HT-29 (cell line): ENCODE results near the gene TMPRSS11A. TPM values are rescaled to one million over a fixed set of nuclear protein-coding genes. Genes with fewer than 3 reads are reported as not detected.
A peak's percentile ranks its signal among the peaks of the same experiment; 100 is the strongest.

Experiments used
- DNase-seq: peaks from one replicate; pipeline ENCODE4 v3.0.0-alpha.2; 2015; ENCODE audit warnings: low spot score
- total RNA-seq: library from RNA; depleted of rRNA; stranded (reverse); fragments of >200 nt; shearing (Covaris generic); gene quantifications from 2 replicates; pipeline ENCODE4 v1.2.3, GENCODE V29; 2014

Gene TMPRSS11A
- total RNA-seq, 1 experiment from 2014 or later = not detected

DNA sequence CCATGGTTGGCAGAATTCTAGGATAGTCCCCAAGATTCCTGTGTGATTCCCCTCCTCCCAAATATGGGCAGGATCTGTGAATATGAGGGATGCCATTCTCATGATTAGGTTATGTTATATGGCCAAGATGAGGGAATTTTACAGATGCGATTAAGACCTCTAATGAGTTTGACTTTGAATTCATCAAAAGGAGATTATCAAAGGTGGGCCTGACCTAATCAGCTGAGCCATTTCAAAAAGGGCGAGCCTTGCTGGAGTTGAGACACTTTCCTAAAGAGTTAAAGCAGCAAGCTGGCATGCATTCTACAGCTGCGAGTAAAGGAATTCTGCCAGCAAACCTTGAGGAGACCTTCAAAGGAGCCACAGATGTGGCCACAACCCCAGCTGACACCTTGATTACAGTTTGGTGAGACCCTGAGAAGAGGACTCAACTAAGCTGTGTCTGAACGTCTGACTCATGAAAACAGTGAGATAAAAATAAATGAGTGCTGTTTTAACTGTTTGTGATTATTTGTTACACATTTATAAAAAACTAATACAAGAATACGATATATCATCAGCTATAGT lies 47.8 kb downstream of the TMPRSS11A start:
- no peak for DNase-seq

DNA sequence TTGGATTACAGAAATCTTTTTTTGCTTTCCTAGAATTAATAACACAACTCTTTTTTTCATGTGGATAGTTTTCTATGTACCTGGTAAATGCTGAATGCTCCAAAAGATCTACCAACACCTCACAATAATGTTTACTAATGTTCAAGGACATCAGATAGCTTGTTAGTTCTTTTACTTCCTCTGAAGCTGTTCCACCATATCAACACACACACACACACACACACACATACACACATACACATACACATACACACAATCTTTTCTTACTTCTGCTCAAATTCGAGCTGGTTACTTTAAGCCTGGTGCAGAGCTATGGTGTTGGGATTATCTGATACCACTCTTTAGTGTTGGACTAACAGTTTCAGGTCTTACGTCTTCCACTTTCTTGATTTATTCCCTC lies 51.2 kb downstream of the TMPRSS11A start:
- DNase-seq = no peak

DNA sequence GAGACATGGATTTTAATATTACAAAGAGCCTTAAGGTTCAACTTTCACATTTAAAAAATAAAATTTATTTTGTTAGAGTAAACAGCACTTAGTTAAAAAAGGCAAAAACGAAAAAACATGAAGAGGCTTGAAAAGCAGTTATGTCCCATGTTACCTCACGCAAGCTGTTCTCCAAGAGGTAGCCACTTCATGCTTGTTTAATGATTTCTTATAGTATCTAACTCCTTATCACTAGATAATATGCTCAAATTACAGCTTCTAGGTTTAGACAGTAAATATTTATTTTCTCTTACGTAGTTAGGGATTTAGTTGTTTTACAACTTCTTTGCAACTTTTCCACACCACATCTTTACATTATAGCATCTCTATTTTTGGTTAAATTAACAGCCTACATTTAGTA lies 51.7 kb downstream of the TMPRSS11A start:
- no peak for DNase-seq

DNA sequence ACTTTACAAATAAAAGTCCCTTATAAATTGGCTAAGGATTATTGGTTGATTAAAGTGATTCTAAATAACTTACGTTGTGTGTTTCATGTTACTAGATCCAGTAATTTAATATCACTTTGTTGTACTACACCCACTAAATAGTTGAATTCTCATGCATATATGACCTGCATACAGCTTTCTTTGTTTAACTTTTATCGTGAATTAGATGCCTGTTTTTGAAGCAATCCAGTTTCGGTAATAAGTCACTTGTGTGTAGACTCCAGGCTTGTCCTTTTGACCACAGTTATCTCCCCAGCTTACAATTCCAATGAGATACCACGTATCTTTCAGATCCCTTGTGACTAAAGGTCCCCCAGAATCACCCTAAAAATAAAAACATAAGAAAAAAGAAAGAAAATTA lies 52.2 kb downstream of the TMPRSS11A start:
- no peak for DNase-seq

DNA sequence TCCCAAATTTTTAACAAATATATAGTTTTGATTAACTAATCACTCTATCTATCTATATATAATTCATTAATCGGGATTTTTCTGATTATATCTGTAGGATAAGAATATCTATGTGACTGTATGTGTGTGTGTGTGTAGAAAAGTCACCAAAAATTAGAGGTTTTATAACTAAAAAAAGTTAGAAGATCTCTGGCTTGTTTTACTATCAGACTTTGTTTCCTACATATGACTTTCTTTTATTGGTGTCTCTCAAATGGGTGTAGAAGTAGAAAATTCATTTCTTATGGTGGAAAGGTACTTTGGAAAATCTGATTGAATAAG lies 52.7 kb downstream of the TMPRSS11A start:
- DNase-seq = no peak

DNA sequence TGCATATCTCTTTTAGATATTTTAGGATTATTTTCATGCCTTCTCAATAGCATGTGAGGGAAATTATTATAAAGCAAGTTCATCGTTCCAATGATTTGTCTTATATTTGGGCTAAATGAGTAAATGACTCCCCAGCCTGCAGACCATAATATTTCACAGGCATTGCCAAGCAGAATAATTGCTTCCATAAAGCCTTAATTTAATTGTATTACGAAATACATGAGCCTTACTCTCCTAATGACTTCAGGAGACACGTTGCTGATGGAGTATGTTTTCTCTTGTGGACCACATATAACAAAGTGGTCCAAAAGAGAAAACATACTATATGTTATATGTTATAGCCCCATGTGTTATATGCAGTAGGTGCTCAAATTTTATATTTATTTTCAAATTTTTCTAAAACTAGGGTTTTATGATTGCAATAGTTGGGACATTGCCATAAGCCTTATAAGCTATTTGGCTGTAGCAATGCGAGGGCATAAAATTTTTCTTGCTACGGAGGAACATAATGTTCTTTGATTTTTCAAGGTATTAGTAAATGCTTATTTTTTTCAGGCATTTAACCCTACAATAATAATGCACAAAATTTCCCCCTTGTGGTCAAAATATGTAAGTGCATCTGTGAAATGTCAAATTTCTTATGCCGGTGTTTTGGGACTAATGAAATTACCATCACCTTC lies 53.2 kb downstream of the TMPRSS11A start:
- DNase-seq = peak; percentile 23

DNA sequence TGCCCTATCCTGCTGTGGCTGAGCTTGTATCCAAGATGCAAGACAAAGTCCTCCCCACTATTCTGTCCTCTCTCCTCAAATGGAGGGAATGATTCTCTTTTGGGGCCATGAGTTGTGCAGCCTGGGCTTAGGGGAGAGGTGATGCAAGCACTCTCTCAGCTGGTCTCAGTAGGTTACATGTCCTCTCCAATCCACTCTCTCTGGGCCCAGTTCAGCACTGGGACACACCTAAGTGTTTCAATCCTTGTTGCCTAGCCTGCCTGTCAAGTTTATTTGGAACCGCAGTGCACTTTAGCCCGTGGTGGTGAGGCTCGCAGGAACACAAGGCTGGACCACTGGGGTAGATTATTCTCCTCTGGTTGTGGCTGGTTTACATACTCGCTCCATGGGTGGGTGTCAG lies 55.6 kb downstream of the TMPRSS11A start:
- DNase-seq = no peak

DNA sequence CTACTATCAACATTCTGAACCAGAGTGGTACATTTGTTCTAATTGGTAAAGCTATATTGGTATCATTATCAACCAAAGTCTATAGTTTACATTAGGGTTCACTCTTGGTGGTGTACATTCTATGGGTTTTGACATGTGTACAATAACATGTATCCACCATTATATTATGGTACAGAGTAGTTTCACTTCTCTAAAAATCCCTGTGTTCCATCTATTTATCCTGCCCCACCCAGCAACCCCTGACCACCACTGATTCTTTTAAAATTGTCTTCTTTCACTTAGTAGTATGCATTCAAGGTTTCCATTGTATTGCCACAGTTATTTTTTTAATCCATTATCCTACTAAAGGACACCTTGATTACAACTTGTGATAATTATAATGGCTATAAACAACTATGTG lies 64.2 kb downstream of the TMPRSS11A start:
- DNase-seq = no peak

DNA sequence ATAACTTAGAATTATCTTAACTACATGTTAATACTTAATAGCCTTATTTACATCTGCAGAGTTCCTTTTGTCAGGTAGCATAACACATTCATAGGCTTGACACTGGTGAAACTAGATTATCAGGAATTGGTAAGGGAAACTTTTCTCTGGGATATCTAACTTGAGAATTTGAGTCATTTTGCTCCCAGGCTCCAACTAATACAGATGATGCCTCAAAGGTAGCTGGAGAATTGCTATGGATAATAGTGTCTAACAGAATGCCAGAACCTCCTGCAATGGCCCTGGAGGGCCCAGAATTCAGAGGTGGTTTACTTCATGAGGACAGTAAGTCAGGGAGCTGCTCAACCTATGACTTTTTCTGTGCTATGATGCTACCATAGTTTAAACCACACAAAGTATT lies 65.6 kb downstream of the TMPRSS11A start:
- no peak for DNase-seq

DNA sequence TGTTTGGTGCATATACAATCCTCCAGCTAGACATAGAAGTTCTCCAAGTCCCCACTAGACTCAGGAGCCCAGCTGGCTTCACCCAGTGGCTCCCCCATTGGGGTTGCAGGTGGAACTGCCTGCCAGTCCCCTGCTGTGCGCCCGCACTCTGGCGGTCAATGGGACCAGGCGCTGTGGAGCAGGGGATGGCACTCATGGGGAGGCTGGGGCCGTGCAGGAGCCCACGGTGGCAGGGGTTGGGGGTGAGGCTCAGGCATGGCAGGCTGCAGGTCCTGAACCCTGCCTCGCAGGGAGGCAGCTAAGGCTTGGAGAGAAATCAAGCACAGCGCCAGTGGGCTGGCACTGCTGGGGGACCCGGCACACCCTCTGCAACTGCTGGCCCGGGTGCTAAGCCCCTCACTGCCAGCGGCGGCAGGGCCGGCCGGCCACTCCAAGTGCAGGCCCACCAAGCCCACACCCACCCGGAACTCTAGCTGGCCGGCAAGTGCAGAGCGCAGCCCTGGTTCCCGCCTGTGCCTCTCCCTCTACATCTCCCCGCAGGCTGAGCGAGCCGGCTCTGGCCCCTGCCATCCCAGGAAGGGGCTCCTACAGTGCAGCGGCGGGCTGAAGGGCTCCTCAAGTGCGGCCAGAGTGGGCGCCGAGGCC lies 66.8 kb downstream of the TMPRSS11A start:
- DNase-seq = no peak

DNA sequence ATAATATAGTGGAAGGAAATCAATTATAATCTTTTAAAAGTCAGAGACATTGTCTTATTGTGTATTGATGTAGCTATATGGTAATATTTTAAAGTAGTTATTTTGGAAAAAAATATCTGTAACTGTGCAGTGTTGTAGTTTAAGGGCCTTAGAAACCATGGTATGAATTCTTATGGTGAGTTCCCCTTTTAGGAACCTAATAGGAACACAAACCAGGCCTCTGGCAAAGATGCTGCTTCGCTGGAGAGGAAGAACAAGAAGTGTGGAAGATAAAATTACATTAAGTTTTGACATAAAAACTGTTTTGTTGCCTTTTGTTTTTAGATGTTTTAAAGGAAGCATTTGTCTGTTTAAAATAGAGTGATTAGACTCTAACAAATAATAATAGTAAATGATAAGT lies 68.6 kb downstream of the TMPRSS11A start:
- no peak for DNase-seq

DNA sequence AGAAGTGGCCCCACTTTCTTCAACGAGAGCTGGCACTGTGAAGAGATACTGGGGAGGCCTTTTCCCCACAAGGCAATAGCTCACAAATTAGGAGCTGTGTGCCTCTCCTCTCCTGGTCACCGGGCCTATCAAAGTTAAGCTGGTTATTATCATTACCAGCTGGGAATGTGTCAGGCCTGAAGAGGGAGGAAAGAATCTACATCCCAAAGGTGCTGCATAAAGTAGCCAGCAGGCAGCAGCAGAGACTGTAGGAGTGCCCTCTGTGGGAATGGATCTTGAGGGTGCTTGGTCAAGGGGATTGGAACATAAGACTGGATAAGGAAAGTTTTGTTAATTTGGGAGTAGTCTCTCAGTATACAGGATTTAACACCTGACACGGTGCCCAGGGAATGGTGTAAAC lies 70.4 kb downstream of the TMPRSS11A start:
- DNase-seq = no peak

DNA sequence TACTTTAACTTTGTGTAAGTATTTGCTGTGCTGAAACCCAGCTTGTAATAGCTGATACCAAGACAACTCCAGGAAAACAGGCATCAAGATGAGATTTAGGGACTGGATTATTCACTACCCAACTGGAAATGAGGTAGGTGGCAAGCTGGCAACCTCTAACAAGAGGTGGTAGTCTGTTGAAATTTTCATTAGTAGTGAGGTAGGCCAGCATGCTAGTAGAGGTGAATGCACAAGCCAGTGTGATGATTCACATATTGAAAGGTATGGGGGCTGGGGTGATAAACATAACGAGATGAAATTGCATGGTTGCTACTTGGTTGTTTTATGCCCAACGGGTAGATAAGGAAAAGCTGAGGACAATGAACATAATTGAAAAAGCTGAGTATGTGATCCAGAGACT lies 71.0 kb downstream of the TMPRSS11A start:
- no peak for DNase-seq

DNA sequence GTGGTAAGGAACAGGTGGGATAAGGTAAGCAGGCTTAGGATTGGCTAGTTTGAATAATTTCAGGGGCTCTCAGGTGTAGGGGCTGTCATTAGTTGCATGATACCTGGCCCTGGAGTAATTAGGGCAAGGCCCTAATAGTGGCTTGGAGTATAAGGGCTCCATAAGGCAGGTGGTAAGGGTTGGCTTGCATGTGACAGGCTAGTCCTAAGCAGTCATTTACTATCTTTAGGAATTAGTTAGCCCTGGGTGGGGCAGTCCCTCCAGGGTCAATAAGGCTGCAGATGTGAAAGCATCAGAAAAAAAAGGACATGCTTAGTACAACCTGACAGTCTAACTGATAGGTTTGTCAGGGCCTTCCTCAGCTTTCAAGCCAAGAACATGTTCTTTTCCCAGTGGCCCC lies 71.6 kb downstream of the TMPRSS11A start:
- DNase-seq = no peak

DNA sequence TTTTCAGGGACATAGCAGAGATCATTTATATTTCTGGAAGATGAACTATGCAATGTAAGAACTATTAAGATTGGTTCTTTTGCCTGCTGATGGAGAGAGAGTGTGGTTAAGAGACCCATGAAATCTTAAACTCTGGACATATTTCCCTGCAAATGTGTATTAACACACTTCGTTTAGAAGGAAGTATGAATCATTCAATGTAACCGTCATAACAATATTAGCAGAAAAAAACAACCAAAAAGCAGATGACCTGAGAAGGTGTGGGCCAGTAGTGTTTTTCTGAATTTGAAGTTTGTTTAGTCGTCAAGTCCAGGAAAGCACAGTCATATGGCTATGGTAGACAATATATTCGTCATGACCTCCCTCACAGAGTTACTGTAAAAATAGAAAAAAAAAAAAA lies 77.0 kb downstream of the TMPRSS11A start:
- no peak for DNase-seq

DNA sequence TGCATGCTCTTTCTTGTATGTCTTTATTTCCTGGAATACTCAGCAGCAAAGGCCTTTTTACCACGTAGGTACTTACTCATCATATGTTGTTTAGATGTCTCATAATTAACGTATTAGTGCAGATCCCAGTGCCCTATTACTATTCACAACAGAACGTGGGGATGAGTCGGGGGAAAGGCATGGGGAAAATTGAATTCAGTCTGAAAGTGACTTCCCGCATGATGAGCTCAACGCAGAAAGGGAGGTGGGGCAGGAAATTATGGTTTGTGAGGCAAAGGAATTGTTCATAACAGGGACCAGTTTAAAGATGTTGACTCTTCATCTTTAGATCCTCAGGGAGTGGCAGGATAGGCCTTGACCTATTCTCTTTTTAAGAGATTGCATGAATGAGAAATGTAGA lies 77.5 kb downstream of the TMPRSS11A start:
- no peak for DNase-seq

DNA sequence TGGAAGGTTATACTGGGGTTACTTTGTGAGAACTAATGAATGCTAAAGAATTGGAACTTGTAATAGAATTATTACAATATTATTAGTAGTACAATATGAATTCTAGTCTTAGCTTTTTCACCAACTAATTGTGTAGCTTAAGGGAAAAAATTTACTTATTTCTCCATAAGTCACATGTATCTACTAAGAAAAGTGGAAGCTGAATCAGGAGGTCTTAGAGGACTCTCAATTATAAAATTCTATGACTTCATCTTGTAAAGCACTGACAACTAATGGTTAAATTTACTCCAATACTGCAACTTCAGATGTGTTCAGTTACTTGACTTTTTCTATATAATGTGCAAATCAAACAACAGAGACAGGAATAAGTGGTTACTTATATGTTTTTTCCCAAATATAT lies 78.6 kb downstream of the TMPRSS11A start:
- no peak for DNase-seq

DNA sequence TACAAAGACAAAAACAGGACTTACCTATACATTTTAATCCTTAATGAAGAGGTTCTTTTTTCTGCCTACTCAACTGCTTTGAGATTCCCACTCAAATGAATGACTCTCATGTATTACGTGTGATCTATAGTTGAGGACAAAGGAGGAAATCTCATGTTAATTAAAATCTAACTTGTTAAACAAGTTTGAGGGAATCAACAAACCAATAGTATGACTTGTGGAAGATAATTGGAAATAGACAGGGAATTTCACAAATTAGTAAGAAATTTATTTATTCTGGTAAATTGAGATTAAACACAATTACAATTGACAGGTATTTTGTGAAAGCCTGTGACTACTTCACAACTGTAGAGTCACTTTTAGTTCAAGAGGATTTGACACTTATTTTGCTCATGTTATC lies 79.4 kb downstream of the TMPRSS11A start, which contains the start of gene TMPRSS11D:
TMPRSS11D (minus strand) TSS at position 101 of the 400 bp plus-strand sequence; CDS start at position 32, 69 bp downstream.
- no peak for DNase-seq

DNA sequence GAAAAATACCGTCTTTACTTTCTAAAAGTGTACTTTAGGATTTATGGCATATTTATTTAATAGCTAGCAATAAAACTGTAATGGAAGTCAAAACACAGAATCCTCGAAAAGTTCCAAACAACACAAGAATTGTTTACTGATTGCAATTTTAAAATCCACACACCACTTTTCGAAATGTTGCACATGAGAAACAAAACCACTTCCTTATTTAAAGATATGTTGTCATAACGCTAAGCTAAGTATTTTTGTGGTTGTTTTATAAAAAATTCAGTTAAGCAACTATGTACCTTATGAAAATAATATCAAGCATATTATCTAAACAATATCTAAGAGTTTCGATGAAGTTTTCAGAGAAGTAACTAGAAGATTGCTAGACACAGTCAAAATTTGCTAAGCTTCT lies 79.8 kb downstream of the TMPRSS11A start:
- DNase-seq = no peak

DNA sequence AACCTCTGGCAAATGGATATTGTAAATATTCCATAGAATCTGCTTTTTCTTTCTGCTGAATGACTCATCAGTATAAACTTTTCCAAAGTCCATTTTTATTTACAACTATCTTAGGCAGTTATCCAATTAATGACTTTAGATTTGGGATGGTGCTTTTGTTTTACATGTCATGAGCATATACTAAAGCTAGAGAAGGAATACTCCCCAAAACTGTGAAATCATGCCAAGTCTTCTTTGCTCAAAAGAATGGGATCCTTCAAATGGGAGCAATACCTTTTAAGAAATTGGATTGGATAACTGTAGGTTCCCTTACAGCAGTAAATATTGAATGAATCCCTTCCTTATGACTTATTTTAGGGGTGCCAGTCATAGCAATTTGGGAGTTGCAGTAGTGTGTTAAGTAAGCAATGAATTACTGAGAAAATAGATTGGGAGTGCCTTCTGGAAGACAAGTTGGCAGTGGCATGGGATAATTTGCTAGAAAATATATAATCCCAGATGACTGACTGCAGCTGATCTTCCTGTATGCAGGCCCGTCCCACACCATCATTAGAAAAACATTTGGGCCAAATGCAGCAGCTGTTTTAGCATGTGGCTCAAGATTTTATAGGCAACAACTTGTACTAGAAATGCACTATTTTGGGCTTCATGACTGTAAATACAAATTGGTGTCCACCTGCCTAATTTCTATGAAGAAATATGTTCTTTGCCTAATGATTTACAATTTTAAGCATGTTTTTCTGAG lies 82.3 kb downstream of the TMPRSS11A start:
- no peak for DNase-seq

DNA sequence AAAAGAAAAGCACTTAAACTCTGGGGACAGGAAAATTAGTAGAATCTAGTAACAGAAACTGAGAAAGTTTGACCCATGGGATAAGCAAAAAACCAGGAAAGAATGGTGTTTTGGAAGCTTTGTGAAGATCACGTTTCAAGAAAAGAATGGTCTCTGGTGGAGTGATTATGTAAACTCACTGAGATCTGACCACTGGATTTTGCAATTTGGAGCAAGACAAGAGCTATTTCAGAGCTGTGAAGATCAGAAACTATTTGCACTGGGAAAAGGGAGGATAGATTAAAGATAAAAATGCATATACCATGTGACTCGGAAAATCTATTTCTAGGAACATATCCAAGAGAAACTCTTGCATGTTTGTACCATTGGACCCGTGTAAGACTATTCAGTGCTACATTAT lies 83.8 kb downstream of the TMPRSS11A start:
- DNase-seq = no peak

DNA sequence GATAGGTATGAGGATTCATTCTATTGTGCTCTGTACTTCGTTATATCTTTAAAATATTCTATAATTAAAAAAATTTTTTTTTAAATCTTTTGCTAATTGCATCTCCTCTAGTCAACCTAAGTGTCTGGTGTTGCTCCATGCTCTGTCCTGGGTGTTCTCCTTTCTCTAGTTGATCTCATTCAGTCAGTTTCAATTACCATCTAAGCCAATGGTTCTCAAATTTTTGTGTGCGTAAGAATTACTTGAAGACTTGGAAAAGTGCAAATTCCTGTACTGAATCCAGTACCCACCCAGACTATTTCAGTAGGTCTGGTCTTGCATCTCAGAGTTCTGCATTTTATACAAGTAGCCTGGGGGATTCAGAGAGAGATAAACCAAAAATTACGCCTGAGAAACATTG lies 86.2 kb downstream of the TMPRSS11A start:
- no peak for DNase-seq

DNA sequence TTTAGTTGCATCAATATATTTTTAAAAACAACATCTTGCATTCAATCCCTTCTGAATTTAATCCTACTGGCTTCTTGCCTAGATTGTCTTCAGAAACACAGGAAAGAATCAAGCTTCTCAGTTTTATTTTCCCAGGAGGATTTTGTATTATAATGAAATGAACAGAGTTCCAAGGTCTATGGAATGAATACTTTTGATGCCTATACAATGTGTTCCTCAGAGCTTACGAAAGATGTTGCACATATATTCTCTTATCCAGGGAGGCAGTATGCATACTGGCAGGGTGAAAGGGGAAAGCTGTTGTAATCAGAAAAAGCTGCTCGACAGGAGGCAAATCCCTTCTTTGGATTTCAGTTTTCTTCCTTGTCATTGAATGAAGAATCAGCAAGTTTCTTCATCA lies 88.3 kb downstream of the TMPRSS11A start:
- no peak for DNase-seq
